ENCODE results near the gene SASH1.

SASH1 gene

DNA sequence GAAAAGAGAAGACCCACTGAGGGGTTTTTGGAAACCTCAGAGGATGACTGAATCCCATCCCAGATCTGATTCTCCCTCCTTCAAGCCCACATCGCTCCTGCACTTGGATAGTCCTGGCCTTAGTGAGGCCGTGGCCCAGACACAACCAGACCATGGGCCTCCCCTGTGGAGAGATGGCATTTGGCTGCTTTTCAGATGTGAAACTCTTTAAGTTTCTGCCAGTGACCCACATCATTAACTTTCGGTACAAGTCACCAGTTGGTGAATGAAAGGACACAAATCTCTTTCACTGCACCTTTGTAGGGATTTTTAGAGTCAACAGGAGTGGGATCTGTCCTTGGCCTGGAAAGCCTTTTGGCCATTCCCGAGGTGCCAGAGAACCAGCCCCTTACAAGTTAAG lies 116.6 kb downstream of the SASH1 start:
- no peak for DNase-seq (ENCODE audit: low spot score)

DNA sequence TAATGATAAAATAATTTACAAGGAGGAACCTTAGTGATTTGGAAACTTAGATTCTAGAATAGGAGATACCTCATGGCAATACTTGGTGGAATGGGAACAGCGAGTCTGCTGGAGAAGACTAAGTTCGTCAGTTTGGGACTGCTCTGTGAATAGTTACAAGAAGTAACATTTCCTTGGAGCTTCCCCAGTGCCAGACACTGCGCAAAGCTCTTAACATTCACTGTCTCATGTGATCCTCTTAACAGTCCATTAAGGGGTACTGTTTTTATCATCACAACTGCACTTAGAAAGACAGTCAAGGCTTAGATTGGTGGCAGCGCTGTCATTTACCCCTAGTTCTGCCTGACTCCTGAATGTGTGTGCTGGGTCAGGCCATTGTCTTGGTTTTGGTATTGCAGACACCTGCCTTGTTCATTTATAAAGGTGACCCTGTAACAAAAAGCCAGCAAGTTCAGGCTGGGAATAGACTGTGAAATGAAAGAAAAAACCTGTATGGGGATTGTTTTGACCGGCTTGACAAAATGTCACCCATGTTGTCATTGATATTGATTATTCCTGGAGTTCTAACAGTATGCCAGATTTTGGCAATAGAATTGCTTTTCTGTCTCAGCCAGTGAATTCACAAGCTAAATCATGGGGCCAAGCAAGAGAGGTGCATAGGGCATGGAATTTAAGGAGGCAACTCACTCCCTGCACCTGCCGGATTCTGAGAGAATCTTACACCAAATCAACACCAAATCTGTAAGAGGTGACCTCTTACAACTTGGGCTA lies 118.4 kb downstream of the SASH1 start:
- DNase-seq (ENCODE audit: low spot score), result no peak

DNA sequence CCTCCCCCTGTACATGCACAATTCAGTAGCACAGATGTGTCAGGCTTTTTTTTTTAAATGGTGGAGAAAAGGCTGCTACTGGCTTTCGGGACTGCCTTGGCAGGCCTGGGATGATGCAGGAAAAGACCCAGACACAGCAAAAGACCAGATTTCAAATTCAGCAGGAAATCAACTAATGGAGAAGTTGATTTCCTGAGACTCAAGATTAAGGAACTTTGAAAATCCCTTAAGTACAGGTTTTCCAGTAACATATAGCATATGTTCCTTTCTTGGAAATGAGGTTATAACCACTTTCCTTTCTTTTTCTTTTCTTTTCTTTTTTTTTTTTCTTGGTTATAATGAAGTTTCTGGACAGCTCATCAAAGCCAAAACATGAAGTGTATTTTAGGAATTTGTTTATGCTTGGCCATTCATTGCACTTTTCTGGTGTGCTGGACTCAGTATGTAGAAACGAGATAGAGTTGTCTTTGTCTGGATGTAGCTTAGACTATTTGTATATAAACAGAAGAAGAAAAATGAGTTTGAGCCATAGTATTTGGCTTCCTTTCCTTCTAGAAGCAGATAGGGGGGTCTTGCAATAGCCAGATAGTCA lies 119.4 kb downstream of the SASH1 start:
- DNase-seq (ENCODE audit: low spot score), result no peak

DNA sequence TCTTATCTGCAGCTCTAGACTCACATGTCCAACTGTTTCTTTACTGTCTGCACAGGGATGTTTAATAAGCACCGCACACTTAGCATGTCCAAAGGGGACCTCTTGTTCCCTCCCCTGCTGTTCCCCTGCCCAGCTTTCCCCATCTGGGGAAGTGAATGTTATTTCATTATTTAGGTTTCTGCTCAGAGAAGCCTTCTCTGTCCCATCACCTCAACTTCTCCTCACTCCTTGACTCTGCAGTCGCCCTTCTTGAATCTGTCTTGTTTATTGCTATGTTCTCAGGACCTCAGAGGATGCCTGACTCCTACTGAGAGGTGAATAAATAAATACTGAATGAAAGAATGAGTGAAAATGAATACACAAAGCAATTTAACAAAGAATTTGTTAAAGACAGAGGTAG lies 121.0 kb downstream of the SASH1 start:
- no peak for DNase-seq (ENCODE audit: low spot score)

GRCh38 chr6:148464319-148465010 lies 121.8 kb downstream of the SASH1 start:
- peak; percentile 80 for DNase-seq (ENCODE audit: low spot score)

DNA sequence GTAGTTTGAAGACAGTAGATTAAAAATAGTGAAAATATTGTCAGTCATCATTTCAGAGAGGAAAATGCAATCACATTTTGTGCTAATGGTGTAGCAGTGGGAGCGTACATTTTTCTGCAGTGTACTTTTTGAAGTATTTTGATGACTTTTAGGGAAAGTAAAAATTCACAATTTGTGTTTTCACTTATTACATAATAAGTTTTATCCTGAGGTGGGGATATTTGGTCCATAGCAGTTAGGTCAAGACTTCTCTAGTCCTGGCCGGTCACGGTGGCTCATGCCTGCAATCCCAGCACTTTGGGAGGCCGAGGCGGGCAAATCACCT lies 122.3 kb downstream of the SASH1 start:
- DNase-seq (ENCODE audit: low spot score), result no peak

GRCh38 chr6:148465670-148466069 lies 123.0 kb downstream of the SASH1 start:
- DNase-seq (ENCODE audit: low spot score), result no peak

GRCh38 chr6:148466158-148466557 lies 123.5 kb downstream of the SASH1 start:
- no peak for DNase-seq (ENCODE audit: low spot score)

DNA sequence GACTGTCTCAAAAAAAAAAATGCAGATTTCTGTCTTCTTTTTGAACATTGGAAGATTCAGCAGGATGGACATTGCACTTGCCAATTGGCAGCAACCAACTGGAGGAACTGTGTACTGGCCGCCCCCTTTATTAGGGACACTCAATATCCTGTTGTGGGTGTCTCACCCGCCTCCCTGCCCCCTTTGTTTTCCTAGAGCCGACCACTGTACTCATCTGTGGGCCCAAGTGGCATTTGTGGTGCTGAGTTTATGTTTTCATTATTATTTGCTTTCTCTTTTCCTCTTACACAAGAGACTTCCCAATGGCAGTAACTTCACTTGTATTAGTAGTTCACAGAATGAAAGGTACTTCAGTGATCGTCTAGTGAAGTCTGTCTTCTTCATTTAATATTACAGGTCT lies 125.3 kb downstream of the SASH1 start:
- no peak for DNase-seq (ENCODE audit: low spot score)

GRCh38 chr6:148470156-148470555 lies 127.5 kb downstream of the SASH1 start:
- DNase-seq (ENCODE audit: low spot score), result no peak

DNA sequence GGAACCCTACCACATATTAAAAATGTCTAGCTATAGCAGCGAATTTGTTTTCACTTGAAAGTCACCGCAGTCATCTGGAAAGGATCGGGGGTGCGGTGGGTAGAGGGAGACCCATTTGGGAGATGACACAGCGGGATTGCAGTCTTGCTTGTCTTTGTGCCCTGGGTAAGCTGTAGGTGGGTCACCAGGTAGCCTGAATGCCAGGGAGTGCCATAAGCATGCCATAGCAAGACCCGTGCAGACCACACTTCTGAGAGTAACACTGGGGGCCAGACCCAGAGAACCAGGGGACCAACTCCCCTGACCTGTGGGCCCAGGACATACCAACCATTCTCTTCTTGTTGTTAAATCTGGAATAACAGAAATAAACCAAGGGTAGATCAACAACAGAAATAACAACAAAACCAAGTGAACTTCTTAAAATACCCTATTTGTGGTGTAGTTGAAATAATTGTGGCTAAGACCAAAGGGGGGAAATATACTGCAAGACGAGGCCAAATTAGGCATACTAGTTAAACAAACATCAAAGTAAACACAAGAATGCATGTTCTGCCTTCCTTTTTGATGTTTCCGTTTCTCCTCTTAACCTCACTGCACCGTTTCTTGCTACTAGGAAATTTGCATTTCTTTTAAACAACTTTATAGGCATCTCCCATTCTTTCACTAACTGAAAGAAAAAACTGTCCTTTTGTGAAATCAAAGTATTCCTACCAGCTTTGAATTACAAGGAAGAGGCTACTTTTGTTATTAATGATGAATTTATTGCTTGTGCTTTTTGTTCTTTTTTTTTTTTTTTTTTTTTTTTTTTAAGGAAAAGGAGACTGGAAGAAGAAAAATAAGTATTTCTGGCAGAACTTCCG lies 128.2 kb downstream of the SASH1 start:
- no peak for DNase-seq (ENCODE audit: low spot score)

- DNase-seq (ENCODE audit: low spot score), result no peak
Observed at GRCh38 chr6:148471624-148472159, 129.1 kb downstream of the SASH1 start.

GRCh38 chr6:148472171-148473105 lies 129.8 kb downstream of the SASH1 start:
- no peak for DNase-seq (ENCODE audit: low spot score)

GRCh38 chr6:148479497-148479896 lies 136.9 kb downstream of the SASH1 start:
- DNase-seq (ENCODE audit: low spot score), result no peak

- no peak for DNase-seq (ENCODE audit: low spot score)
Observed at GRCh38 chr6:148487461-148487860, 144.8 kb downstream of the SASH1 start.

DNA sequence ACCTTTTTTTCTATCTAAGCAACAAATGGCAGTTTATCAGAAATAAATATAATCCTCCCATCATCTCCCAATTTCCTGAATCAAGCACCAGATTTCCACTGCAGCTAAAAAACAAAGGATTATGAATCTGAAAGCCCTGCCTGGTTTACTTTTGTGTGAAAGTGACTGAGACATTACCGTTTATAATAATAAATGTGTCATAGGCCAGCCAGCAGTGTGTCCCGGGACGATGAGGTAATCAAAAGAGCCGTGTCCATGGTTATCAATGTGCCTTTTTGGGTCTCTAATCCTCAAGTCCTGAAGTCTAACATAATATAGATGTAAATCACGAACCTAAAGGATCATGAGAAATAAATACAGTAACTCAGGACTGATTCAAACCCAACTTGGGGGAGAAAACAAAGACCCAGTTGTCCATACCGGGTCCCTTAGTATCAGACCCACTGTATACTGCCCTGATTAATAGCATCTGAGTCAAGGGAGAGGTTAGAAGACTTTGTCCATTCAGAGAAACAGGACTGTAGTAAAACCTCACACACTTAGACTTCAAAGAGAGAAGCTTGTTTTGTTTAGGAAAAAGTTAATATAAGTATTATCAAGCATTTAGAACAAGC lies 149.1 kb downstream of the SASH1 start:
- no peak for DNase-seq (ENCODE audit: low spot score)

- no peak for DNase-seq (ENCODE audit: low spot score)
Observed at GRCh38 chr6:148492654-148493290, 150.1 kb downstream of the SASH1 start.

GRCh38 chr6:148493424-148493823 lies 150.8 kb downstream of the SASH1 start:
- no peak for DNase-seq (ENCODE audit: low spot score)

DNA sequence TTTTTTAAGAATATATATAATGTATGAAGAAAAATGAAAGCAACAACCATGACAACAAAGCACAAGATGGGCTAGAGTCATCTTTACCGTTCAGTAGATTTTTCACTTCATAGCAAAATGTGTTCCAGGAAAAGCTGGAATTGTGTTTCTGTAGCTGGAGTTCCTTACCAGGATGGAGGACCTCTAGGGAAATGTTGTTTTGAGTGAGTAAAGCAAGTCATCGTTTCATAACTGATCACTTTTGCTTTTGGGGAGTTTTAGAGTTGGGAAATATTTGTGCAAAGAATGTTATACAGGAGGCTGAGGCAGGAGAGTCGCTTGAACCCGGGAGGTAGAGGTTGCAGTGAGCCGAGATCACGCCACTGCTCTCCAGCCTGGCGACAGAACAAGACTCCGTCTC lies 151.6 kb downstream of the SASH1 start:
- DNase-seq (ENCODE audit: low spot score), result no peak

GRCh38 chr6:148495029-148495428 lies 152.4 kb downstream of the SASH1 start:
- no peak for DNase-seq (ENCODE audit: low spot score)
